CD14-positive monocyte (primary cell): ENCODE results near the gene DNAJB12. TPM values are rescaled to one million over a fixed set of nuclear protein-coding genes. Genes with fewer than 3 reads are reported as not detected.
"Not testable (repeated sequence)": the region's sequence is repeated elsewhere in the genome, so short reads cannot be mapped to it uniquely, and the experiment has no call there.

ENCODE experiments used
- DNase-seq, 3 donors: peaks; one replicate each; pipeline ENCODE4 v3.0.0-alpha.2; 2011 to 2022
- H2AFZ ChIP-seq: 2 replicates; pipeline ENCODE4 v1.6.0; 2012; ENCODE audit warnings: mild to moderate bottlenecking, low read depth, low read length, inconsistent platforms; ENCODE audit not compliant: insufficient read depth, poor library complexity, severe bottlenecking
- H3K27ac ChIP-seq, 2 donors: 1 replicate in 1 of 2; 2 replicates in 1 of 2; pipeline ENCODE4 v1.5.1; 2012 to 2013; ENCODE audit warnings: low read length in 2 of 2, control low read depth in 1 of 2, inconsistent platforms in 1 of 2, low read depth in 1 of 2, mild to moderate bottlenecking in 1 of 2
- H3K27me3 ChIP-seq, 2 donors: one replicate each; pipeline versions ENCODE4 v1.6.0 to v1.6.1; 2011 to 2013; ENCODE audit warnings: low read length in 2 of 2; ENCODE audit not compliant: control insufficient read depth in 2 of 2, insufficient read depth in 2 of 2
- H3K36me3 ChIP-seq, 2 donors: replicated peaks in 1 of 2; 1 replicate in 1 of 2; 2 replicates in 1 of 2; pipeline versions ENCODE4 v1.5.1 to v1.6.1; 2012 to 2013; ENCODE audit warnings: low read length in 2 of 2, control low read depth in 1 of 2, inconsistent platforms in 1 of 2, mild to moderate bottlenecking in 1 of 2; ENCODE audit not compliant: insufficient read depth in 2 of 2, control insufficient read depth in 1 of 2
- H3K4me1 ChIP-seq, 2 donors: 1 replicate in 1 of 2; 2 replicates in 1 of 2; pipeline versions ENCODE4 v1.5.1 to v1.6.1; 2012 to 2013; ENCODE audit warnings: low read length in 2 of 2, control low read depth in 1 of 2, inconsistent platforms in 1 of 2, mild to moderate bottlenecking in 1 of 2, moderate library complexity in 1 of 2; ENCODE audit not compliant: insufficient read depth in 2 of 2, control insufficient read depth in 1 of 2
- H3K4me2 ChIP-seq: replicated peaks from 2 replicates; pipeline ENCODE3; 2012; ENCODE audit warnings: low read length, moderate library complexity, mild to moderate bottlenecking; ENCODE audit not compliant: poor library complexity, severe bottlenecking; ENCODE audit errors: extremely low read depth
- H3K4me3 ChIP-seq, 3 experiments: fragments of 200-600 bp in 1 of 3; sonication (generic) in 1 of 3; replicated peaks in 1 of 3; 1 replicate in 2 of 3; 2 replicates in 1 of 3; pipeline ENCODE4 v1.5.1; 2011 to 2013; ENCODE audit warnings: low read length in 3 of 3, mild to moderate bottlenecking in 3 of 3, control low read depth in 2 of 3, low read depth in 2 of 3, inconsistent platforms in 1 of 3, moderate library complexity in 1 of 3
- H3K79me2 ChIP-seq: 2 replicates; pipeline ENCODE4 v1.6.0; 2012; ENCODE audit warnings: mild to moderate bottlenecking, control low read depth, inconsistent platforms, low read length, moderate library complexity; ENCODE audit not compliant: insufficient read depth
- H3K9ac ChIP-seq: 2 replicates; pipeline ENCODE4 v1.6.0; 2017; ENCODE audit warnings: low read length, mild to moderate bottlenecking; ENCODE audit not compliant: insufficient read depth, poor library complexity, severe bottlenecking
- H3K9me3 ChIP-seq, 2 donors: replicated peaks in 1 of 2; 1 replicate in 1 of 2; 2 replicates in 1 of 2; pipeline versions ENCODE4 v1.5.1 to v1.6.1; 2012 to 2013; ENCODE audit warnings: low read length in 2 of 2, control low read depth in 1 of 2; ENCODE audit not compliant: control insufficient read depth in 1 of 2, insufficient read depth in 1 of 2
- H4K20me1 ChIP-seq: 2 replicates; pipeline ENCODE4 v1.6.0; 2012; ENCODE audit warnings: mild to moderate bottlenecking, low read length, control low read depth, moderate library complexity; ENCODE audit not compliant: insufficient read depth
- H3K27ac Mint-ChIP-seq, 7 donors: one replicate each; pipeline ENCODE4 v1.8.0; 2020; ENCODE audit warnings: mild to moderate bottlenecking in 7 of 7, mixed read lengths in 7 of 7, moderate library complexity in 6 of 7, inconsistent platforms in 2 of 7
- H3K27me3 Mint-ChIP-seq, 3 donors: one replicate each; pipeline ENCODE4 v1.8.0; 2021 to 2022; ENCODE audit warnings: low read depth in 3 of 3, mild to moderate bottlenecking in 3 of 3, mixed read lengths in 3 of 3, moderate library complexity in 3 of 3, inconsistent platforms in 1 of 3
- H3K36me3 Mint-ChIP-seq, 2 donors: one replicate each; pipeline ENCODE4 v1.8.0; 2020; ENCODE audit warnings: mixed read lengths in 2 of 2, inconsistent platforms in 1 of 2, mild to moderate bottlenecking in 1 of 2
- H3K4me1 Mint-ChIP-seq: one replicate; pipeline ENCODE4 v1.8.0; 2020; ENCODE audit warnings: mild to moderate bottlenecking, mixed read lengths
- H3K4me3 Mint-ChIP-seq, 2 donors: one replicate each; pipeline ENCODE4 v1.8.0; 2020; ENCODE audit warnings: mild to moderate bottlenecking in 2 of 2, mixed read lengths in 2 of 2, moderate library complexity in 1 of 2
- H3K9me3 Mint-ChIP-seq, 7 donors: one replicate each; pipeline ENCODE4 v1.8.0; 2020 to 2022; ENCODE audit warnings: mixed read lengths in 7 of 7, mild to moderate bottlenecking in 6 of 7, moderate library complexity in 6 of 7, inconsistent platforms in 2 of 7
- WGBS: methylation state at CpG from one replicate; pipeline ENCODE4 v1.1.5; 2013; ENCODE audit warnings: missing lambda C conversion rate; ENCODE audit not compliant: insufficient coverage; 5-methylcytosine and 5-hydroxymethylcytosine counted together
- intact Hi-C, 2 donors: fragments of 100-400 bp; cut with micrococcal nuclease; formaldehyde crosslinking; loops; one replicate each; pipeline versions ENCODE4 v1.15.0 to v1.15.1; 2023
- polyA plus RNA-seq, 3 donors: library from polyadenylated mRNA; depleted of rRNA in 1 of 3; unstranded in 2 of 3; stranded (reverse) in 1 of 3; fragments of 300-500 nt in 2 of 3; fragments of >200 nt in 1 of 3; fragmentation: Illumina TruSeq in 2 of 3; gene quantifications; 1 replicate in 2 of 3; 2 replicates in 1 of 3; pipeline ENCODE4 v1.2.3, GENCODE V29; 2012 to 2021
- TF ChIP-seq, protein P1 (sequence below): fragments of 200-600 bp; IDR thresholded peaks from one replicate; pipeline ENCODE4 v1.8.0; 2022; ENCODE audit warnings: antibody characterized with exemption, mild to moderate bottlenecking

DNAJB12 gene
- polyA plus RNA-seq, 3 donors: 26.5 to 42.5 (median 37.9) TPM

DNA sequence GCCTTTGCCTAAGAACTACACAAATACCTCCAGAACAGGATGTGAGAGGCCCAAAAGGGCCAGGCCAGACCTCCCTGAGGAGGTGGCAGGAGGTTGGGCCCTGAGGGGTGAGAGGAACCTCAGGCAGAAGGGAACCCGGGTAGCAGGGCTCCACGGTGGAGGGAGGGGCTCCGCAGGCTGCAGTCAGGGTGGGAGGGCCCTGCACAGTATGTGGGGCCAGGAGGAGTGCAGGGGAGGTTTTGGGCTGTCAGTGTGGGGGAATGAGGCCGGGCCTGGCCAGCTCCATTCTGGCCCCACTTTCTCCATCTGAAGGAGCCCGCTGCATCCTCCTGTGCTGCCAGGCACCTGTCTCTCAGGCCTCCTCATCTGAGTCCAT lies 25.9 kb downstream of the DNAJB12 start:
- Histone ChIP-seq H3K27ac (no peak overlapping the region), H4K20me1 (no peaks in the 10 kb centered on the region), H3K9ac (no peak overlapping the region), H3K79me2 (no peaks in the 10 kb centered on the region), H3K36me3 (peaks cover 5% of the 10 kb centered on the region in 2 donors), H3K27me3 (no peaks in the 10 kb centered on the region), H3K4me2 (no peak overlapping the region), H3K4me1 (peaks cover 75 to 76% of the 10 kb centered on the region in 2 donors), H3K4me3 (no peak overlapping the region), H2AFZ (no peak overlapping the region), H3K9me3 (no peaks in the 10 kb centered on the region)
- Mint-ChIP-seq H3K9me3 (peaks cover 0 to 8% (median 0%) of the 10 kb centered on the region in 7 donors), H3K27me3 (peaks cover 0 to 11% (median 5%) of the 10 kb centered on the region in 3 donors), H3K4me3 (no peak overlapping the region), H3K36me3 (peaks cover 6 to 10% of the 10 kb centered on the region in 2 donors), H3K4me1 (peaks cover 81% of the 10 kb centered on the region), H3K27ac (peak overlapping the region in 1 of 7 donors; percentile 36)
- intact Hi-C loops: no loop called here
- TF ChIP-seq, protein P1, sequence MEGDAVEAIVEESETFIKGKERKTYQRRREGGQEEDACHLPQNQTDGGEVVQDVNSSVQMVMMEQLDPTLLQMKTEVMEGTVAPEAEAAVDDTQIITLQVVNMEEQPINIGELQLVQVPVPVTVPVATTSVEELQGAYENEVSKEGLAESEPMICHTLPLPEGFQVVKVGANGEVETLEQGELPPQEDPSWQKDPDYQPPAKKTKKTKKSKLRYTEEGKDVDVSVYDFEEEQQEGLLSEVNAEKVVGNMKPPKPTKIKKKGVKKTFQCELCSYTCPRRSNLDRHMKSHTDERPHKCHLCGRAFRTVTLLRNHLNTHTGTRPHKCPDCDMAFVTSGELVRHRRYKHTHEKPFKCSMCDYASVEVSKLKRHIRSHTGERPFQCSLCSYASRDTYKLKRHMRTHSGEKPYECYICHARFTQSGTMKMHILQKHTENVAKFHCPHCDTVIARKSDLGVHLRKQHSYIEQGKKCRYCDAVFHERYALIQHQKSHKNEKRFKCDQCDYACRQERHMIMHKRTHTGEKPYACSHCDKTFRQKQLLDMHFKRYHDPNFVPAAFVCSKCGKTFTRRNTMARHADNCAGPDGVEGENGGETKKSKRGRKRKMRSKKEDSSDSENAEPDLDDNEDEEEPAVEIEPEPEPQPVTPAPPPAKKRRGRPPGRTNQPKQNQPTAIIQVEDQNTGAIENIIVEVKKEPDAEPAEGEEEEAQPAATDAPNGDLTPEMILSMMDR: no peak
- 39% methylated on average over 5 of the region's 5 CpGs for WGBS
- DNase-seq: no peak

- Histone ChIP-seq H3K9ac (no peak overlapping the region), H2AFZ (no peak overlapping the region), H4K20me1 (no peaks in the 10 kb centered on the region), H3K79me2 (no peaks in the 10 kb centered on the region), H3K36me3 (no peaks in the 10 kb centered on the region), H3K4me1 (peaks cover 76% of the 10 kb centered on the region in 2 donors), H3K4me2 (no peak overlapping the region), H3K4me3 (no peak overlapping the region), H3K9me3 (no peaks in the 10 kb centered on the region), H3K27ac (no peak overlapping the region), H3K27me3 (no peaks in the 10 kb centered on the region)
- Mint-ChIP-seq H3K4me1 (peaks cover 81% of the 10 kb centered on the region), H3K4me3 (no peak overlapping the region), H3K36me3 (peaks cover under 1 to 6% of the 10 kb centered on the region in 2 donors), H3K27me3 (peaks cover 0 to 11% (median 5%) of the 10 kb centered on the region in 3 donors), H3K9me3 (peaks cover 0 to 8% (median 0%) of the 10 kb centered on the region in 7 donors), H3K27ac (peak overlapping the region in 1 of 7 donors; percentile 30)
- TF ChIP-seq, protein P1: peak; percentile 34
- peak in 1 of 3 donors; percentile 30 for DNase-seq
- intact Hi-C loops: no loop called here
- WGBS: 36% methylated on average over 8 of the region's 14 CpGs
Observed at GRCh38 chr10:72328045-72328828, 26.5 kb downstream of the DNAJB12 start.

GRCh38 chr10:72326665-72327603 lies 27.8 kb downstream of the DNAJB12 start:
- peaks cover 0 to 11% (median 5%) of the 10 kb centered on the region in 3 donors for H3K27me3 Mint-ChIP-seq
- Histone ChIP-seq H2AFZ (peak overlapping the region; percentile 13), H3K4me1 (peaks cover 76% of the 10 kb centered on the region in 2 donors)
- DNase-seq: peak in 1 of 3 donors; percentile 35
- H3K4me3 ChIP-seq, H3K36me3 ChIP-seq, H3K4me2 ChIP-seq, H3K36me3 Mint-ChIP-seq, intact Hi-C loops, H4K20me1 ChIP-seq, H3K79me2 ChIP-seq, H3K9me3 ChIP-seq, H3K9ac ChIP-seq, H3K27ac ChIP-seq, H3K9me3 Mint-ChIP-seq, H3K27me3 ChIP-seq: not testable (repeated sequence)
- H3K4me3 Mint-ChIP-seq: peak overlapping the region; percentile 61 to 85
- peaks cover 82% of the 10 kb centered on the region for H3K4me1 Mint-ChIP-seq
- WGBS: 64% methylated on average over 19 of the region's 32 CpGs
- peak overlapping the region in 2 of 7 donors; percentile 20 to 87 for H3K27ac Mint-ChIP-seq
